ENCODE results near the gene PCSK2.

- no peak for TF ChIP-seq POLR2A (IDR thresholded peaks at IDR 0.05)
- no peak for TF ChIP-seq CTCF (IDR thresholded peaks at IDR 0.05)
- TF ChIP-seq EP300 (IDR thresholded peaks at IDR 0.05; ENCODE audit: low read depth), result no peak
- TF ChIP-seq POLR2AphosphoS5 (IDR thresholded peaks at IDR 0.05), result no peak
These were observed 191.9 kb downstream of the PCSK2 start for GRCh38 chr20:17418737-17419136.

All from transverse colon (tissue), 4 donors.